Left cardiac atrium (tissue), 4 donors: Measurements from ENCODE around the gene CPHXL2. TPM values are rescaled to one million over a fixed set of nuclear protein-coding genes. Genes with fewer than 3 reads are reported as not detected.

Source experiments
- ATAC-seq, 2 donors: fragments of 200-7000 bp; cut with Tn5 transposase; one replicate each; pipeline ENCODE4 v1.9.1; 2020; ENCODE audit warnings: mild to moderate bottlenecking in 2 of 2, moderate library complexity in 2 of 2
- DNase-seq: peaks from one replicate; pipeline ENCODE4 v3.0.0-alpha.2; 2020
- intact Hi-C, 2 donors: fragments of 100-400 bp; cut with DNase I; formaldehyde crosslinking; loops; one replicate each; pipeline versions ENCODE4 v1.14.1 to v1.15.1; 2022 to 2023
- total RNA-seq, 2 donors: library from RNA; stranded (reverse); fragmentation: NEBNext Ultra II Directional; extraction: Animal tissue kit (Norgen Biotek cat#: 25700); gene quantifications; one replicate each; pipeline ENCODE4 v1.2.1, GENCODE V29; 2021
- donor health status: DM: no; HTN: yes; CAD: no.
- donor health status: DM: no; HTN: yes; CAD: no; lungs with severe emphysema.
- donor health status: DM: yes; HTN: yes; CAD: no.
- donor health status: Dilated cardiomyopathy.

CPHXL2 gene
- total RNA-seq, 2 donors from 2014 or later: not detected

DNA sequence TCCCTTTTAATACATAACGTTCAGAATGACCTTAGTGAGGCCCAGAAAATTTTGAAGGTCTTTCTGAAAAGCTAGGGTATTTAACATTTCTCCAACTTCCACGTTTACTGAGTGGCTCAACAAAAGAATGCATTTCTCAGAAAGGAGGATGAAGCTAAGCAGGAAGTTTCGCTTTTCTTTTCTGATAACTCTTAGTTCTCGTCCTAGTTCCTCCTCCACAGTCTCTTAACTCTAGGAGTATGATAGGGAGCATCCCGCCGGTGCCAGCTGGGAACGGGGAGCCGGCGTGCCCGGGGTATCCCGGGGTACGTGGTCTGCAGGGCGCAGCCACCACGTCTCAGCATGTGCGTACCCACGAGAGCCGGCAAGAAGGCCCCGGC is 29.7 kb downstream of the CPHXL2 start:
- DNase-seq (no peak), ATAC-seq (peak; percentile 20 to 29)
- intact Hi-C loops: no loop called here

DNA sequence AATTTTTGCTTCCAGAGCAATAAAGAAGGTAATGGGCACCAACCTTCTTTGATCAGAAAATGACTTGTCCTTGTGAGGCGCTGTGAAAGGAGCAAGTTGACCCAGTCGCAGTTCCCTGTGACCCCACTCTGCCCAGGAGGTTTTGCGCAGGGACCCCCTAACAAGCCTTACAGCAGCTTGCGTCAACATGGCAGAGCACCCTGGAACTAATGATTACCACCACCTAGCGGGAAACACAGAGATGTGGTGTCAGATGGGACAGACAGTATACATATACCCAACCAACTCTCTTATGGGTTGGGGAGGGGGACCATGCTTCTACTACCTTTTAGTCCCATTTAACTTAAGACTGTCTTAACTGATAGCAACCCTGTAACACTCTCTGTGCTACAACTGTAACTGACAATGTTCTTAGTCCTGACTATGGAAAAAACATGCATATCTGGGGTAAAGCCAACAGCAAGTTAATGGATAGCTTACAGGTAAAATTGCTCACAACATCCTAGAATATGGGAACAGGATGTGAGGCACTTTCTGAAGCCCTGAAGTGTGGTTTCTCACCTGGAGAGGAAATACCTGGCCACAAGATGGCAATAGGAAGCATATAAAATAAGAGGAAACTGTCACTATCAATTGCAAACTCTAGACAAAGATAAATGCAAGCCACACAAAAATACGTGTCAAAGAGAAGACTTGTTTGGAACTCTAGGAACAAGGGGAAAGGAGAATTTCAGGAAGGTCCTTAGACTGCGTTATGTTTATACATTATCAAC is 32.4 kb downstream of the CPHXL2 start:
- no peak for DNase-seq
- intact Hi-C loops: no loop called here
- ATAC-seq: no peak

DNA sequence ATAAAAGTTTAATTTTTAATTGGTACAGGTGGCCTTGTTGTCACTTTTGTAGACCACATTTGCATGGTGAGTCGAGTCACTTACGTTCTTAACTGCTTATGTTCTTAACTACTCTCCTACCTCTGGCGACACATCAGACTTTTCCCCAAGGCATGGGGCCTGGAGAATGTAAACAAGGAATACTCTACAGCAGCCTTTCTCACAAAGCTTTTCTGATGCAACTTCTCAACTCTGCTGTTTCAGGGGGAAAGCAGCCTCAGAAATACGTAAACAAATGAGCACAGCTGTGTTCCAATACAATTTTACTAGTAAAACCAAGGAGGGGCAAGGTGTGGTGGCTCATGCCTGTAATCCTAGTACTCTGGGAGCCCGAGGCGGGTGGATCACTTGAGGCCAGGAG is 36.2 kb downstream of the CPHXL2 start:
- DNase-seq: no peak
- no peak for ATAC-seq
- intact Hi-C loops: no loop called here

GRCh38 chr16:75635036-75635435 is 41.8 kb downstream of the CPHXL2 start:
- ATAC-seq: no peak
- no peak for DNase-seq
- intact Hi-C loops: no loop called here

DNA sequence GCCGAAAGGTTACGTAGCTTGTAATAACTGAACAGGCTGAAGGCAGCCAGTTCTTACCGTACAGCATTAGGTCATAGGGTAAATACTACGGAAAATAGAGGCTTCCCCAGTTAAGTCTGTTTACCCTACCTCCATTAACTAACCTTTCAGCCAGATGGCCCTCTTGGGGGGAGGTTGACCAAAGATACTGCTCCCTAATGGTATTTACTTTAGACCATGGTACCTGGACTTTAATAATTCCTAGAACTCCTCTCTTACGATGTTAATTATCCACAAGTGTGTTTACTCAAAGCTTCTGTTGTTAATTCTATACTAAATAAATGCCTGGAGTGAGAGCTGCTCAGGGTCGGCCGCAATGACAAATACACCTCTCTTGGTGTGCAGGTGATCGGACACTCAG is 44.0 kb downstream of the CPHXL2 start:
- no peak for DNase-seq
- ATAC-seq: no peak
- intact Hi-C loops: no loop called here

GRCh38 chr16:75630052-75630451 is 46.8 kb downstream of the CPHXL2 start:
- intact Hi-C loops: no loop called here

GRCh38 chr16:75629132-75629531 is 47.7 kb downstream of the CPHXL2 start:
- intact Hi-C loops: no loop called here
- ATAC-seq: no peak
- DNase-seq: no peak

More at GRCh38 chr16:75630052-75630451, 46.8 kb downstream of the CPHXL2 start:
- no peak for ATAC-seq
- DNase-seq: no peak

DNA sequence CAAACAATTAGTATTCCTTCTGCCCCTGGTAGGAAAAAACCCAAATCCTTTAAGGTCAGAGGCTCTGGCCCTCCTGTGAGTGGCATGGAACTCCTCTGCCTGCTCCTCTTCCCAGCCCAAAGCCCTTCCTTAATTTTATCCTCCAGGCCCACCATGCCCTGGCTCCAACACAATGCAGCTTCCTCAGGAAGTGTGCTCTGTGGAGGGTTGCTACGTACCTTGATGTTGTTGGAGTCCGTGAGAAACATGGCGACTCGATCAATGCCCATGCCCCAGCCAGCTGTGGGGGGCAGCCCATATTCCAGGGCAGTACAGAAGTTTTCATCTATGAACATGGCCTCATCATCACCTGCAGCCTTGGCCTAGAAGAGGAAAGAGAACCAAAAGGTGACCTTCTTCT is 48.5 kb downstream of the CPHXL2 start:
- intact Hi-C loops: no loop called here
- no peak for ATAC-seq
- DNase-seq: no peak

DNA sequence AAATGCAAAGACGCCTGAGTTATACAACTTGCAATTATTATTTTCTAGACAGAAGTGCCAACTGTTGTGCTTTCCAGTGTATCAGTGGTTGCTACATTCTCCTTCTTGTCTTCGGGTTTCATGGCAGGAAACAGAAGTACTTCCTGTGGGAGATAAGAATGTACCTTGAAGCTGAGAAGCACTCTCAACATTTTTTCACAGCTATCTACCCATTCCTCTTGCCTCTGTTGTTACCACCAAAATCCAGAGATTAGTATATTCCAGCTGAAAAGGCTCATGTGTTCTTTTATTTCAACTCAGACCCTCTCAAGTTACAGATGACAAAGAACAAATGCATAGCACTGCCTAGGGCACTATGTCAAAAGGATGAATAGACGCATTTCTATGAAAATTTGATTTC is 49.0 kb downstream of the CPHXL2 start:
- no peak for DNase-seq
- no peak for ATAC-seq
- intact Hi-C loops: no loop called here

- intact Hi-C loops: no loop called here
- ATAC-seq (no peak), DNase-seq (no peak)
These were observed 50.0 kb downstream of the CPHXL2 start for GRCh38 chr16:75626806-75627205.

DNA sequence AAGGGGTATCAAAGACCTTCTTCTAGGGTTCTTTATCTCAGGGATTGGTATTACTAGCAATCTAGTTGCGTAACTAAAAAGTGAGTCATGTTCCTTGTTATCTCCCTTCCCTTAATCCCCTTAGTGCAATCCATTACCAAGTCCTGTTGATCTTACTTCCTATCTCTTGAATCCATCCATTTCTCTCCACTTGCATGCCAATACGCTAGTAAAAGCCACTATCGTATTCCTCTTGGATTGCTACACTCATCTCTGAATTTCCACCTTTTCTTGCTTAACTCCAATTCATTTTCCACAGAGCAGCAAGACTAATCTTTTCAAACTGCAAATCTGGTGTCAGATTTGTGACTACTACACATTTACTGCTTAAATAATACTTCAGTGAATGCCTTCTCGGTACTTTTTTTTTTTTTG is 51.9 kb downstream of the CPHXL2 start:
- intact Hi-C loops: no loop called here
- DNase-seq (no peak), ATAC-seq (no peak)

GRCh38 chr16:75622761-75623605 is 53.8 kb downstream of the CPHXL2 start, which contains the start of gene ADAT1:
Gene ADAT1 (minus strand): TSS chr16:75623281. CDS start chr16:75620799, 2,482 bp downstream.
- DNase-seq (peak; percentile 100), ATAC-seq (peak; percentile 97 to 99)
- intact Hi-C loops: loop anchor here in 1 of 2 donors (2.0 kb wide), 1 partner anchor 68 kb away; no protein-coding TSS in a partner anchor

DNA sequence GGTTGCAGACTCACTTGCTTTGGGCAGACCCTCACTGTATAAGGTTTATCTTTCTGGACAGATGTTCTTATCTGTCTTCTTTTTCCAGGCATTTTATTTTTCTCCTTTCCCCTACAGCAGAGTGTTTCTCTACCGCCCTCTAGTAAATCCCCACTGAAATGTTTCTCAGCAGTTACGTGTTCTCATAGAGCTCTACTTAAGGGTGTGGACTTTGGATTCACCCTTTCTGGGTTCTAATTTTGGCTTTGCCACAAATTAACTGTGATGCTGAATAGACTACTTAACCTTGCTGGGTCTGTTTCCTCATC is 55.7 kb downstream of the CPHXL2 start:
- intact Hi-C loops: no loop called here
- no peak for DNase-seq
- peak in 1 of 2 donors; percentile 9 for ATAC-seq

GRCh38 chr16:75620326-75621169 is 56.3 kb downstream of the CPHXL2 start:
- DNase-seq: no peak
- intact Hi-C loops: no loop called here
- ATAC-seq: no peak

DNA sequence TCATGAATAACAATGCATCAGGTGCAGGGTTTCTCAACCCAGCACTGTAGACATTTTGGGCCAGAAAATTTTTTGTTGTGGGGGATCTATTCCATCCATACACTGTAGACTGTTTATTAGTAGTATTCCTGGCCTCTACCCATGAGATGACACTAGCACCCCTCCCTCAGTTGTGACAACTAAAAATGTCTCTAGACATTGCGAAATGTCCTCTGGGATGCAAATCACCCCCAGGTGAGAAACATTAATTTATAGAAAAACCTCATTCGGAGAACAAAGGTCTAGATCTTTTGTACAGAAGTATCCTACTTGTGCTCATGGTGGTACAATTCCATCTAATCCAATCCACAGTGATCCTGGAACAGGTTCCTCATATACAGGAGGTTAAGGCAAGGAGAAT is 58.0 kb downstream of the CPHXL2 start:
- DNase-seq (no peak), ATAC-seq (no peak)
- intact Hi-C loops: no loop called here

DNA sequence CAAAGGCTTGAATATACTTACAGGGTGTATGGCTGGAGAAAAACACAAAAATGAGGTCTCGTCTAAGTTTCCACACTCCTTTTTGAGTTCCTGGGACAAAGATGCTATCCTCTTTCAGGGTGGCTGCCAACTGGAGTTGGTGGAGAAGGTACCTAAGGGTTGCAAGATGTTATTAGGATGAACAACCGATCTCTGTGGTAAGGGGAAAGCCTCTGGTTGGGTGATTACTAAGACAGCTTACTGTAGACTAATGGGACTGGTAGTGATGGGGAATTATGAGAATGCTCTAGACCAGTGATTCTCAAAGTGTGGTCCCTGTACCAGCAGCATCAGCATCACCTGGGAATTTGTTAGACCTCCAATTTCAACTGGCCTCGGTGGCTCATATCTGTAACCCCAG is 59.7 kb downstream of the CPHXL2 start:
- ATAC-seq (no peak), DNase-seq (no peak)
- intact Hi-C loops: no loop called here

DNA sequence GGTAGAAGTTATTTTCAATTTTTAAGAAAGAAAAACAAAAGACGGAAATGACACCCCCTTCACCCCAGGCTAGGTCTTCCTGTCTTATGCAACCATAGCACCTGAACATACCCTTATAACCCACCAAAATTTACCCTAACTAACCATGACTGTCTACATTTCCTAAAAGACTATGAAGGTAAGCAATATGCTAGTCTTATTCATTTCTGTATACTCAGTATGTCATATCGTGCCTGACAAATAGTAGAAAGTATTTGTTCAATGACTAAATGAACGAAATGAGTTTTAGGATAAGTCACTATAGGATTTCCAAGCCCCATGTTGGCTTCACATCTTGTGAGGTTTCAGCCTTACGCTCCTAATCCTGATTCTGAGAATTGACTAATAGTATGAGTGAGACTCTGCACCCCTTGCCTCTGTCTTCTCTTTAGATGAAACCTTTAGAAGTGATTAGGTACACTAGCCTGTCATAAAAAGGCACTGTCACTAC is 60.2 kb downstream of the CPHXL2 start:
- no peak for ATAC-seq
- no peak for DNase-seq
- intact Hi-C loops: no loop called here

DNA sequence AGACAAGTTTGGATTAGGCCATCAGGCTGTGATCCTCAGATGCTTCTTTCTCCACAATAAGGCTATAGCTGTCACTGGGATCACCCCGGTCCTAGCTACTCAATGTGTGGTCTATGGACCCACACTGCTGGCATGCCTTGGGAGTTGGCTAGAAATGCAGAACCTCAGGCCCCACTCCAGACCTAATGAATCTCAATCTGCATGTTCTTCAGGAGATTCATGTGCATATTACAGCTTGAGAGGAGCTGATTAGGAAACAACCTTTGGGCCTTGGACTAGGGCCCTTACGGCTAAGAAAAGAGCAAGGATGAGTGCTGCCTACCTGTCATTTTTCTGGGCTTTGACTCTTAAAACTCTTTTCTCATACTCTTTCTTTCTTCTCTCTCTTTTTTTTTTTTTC is 61.2 kb downstream of the CPHXL2 start:
- ATAC-seq (no peak), DNase-seq (no peak)
- intact Hi-C loops: no loop called here

GRCh38 chr16:75614066-75614897 is 62.5 kb downstream of the CPHXL2 start:
- intact Hi-C loops: no loop called here
- DNase-seq: no peak
- peak in 1 of 2 donors; percentile 47 for ATAC-seq
